CD4-positive, alpha-beta T cell treated with Interleukin-4 for 1 hour (primary cell): ENCODE measurements around the gene TRIM71.
A peak's percentile ranks its signal among the peaks of the same experiment; 100 is the strongest.
"Not testable (repeated sequence)": the region's sequence is repeated elsewhere in the genome, so short reads cannot be mapped to it uniquely, and the experiment has no call there.

Experiments
- DNase-seq, 2 donors: peaks; one replicate each; pipeline ENCODE4 v3.0.0-alpha.2; 2020 to 2022

Gene TRIM71

DNA sequence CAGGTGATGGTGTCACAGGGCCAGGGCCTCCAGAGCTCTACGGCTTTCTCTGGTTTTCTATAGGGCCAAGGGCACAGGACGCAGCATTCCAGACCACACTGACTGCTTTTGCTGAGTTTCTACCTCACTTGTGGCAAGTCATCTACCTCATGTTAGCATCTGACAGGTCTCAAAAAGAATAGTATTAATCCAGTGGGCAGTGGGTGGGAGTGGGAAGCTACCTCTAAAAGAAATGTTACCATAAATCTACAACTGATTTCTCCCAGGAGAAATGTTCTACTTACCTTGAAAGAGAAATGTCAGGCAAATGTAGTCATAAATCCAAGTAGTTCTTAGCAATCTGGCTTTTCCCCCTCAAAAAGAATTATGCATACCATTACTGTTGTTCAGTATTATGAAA, 77.9 kb downstream of the TRIM71 start:
- DNase-seq = no peak

DNA sequence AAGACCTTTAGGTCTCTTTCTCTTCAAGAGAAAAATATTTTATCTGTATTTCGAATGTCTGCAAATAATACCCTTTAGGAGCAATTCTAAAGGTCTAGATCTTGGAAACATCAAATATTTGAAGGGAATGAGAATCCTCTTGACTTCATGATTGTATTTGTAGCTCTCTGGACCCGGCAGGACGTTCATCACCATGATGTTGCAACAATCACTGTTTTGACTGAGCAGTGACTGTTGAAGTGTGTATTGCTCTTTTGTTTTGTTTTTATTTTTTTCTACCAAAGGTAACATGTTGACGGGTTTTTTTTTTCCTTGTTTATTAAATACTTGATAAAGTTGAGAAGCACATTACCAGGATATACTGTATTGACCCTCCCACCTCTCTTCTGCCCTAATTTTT, 78.3 kb downstream of the TRIM71 start:
- DNase-seq = no peak

DNA sequence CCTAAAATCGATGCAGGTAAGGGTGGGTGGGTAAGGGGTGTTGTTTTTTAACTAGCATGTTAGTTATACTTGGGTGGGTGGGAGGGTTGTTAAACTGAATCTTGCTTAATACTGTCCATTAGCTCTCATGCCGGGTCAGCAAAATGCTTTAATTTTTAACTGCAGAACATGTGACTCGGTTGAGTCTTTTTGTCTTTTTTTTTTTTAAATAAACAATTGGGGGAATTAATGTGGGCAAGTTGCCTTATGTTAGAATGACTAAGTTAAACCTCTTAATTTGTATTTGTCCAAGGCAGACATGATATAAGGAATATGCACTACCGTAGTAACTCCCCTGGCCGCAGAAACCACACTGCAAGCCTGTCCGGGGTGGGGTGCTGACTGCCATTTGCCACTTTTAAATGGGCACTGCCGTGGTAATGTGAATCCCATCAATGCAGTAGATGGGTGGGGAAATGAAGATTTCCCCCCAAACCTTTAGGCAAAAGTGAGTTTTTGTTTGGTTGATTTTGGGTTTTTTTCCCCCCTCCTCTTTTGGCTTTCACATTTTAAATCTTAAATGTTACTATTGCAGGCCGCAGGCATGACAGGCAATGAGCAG, 79.3 kb downstream of the TRIM71 start:
- DNase-seq = no peak

DNA sequence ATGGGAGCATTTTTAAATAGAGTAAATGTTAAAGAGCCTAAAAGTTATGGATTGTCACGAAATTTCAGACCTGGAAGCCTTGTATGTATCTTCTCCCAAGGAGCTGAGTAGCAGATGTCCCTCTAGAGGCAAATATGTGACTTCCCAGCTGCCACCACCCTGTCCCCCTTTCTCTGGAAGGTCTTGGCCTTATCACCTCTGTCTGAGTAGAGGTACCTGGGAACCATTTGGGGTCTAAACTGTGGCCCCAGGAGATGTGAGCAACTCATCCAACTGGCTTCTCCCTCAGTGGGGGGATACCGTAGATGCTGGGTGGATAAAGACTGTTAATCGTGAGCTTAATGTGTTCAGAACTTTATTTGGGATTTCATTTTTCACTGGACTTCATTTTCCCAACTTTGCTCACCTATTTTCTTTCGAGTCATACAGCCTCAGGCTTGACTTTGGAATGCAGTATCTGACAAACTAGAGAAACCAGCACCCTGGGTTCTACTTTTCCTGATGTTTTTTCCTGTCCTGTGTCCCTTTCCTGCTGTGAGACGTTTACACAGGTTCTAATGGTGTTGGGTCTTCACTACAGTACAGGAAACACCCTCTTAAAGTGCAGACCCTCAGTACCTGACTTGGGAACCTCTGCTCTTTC, 80.3 kb downstream of the TRIM71 start:
- no peak for DNase-seq

DNA sequence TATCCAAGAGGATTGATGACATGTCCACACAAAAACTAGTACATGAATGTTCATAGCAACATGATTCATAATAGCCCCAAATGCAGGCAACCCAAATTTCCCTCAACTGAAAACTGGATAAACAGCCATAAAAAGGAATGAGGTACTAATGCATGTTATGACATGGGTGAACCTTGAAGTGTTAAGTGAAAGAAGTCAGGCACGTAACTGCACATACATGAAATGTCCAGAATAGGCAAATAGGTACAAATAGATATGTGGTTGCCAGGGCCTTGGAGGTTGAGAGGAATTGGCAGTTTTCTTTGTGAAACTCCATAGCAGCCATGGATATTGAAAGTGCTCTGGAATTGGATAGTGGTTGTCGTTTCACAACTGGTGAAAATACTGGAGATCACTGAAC, 81.5 kb downstream of the TRIM71 start:
- no peak for DNase-seq

DNA sequence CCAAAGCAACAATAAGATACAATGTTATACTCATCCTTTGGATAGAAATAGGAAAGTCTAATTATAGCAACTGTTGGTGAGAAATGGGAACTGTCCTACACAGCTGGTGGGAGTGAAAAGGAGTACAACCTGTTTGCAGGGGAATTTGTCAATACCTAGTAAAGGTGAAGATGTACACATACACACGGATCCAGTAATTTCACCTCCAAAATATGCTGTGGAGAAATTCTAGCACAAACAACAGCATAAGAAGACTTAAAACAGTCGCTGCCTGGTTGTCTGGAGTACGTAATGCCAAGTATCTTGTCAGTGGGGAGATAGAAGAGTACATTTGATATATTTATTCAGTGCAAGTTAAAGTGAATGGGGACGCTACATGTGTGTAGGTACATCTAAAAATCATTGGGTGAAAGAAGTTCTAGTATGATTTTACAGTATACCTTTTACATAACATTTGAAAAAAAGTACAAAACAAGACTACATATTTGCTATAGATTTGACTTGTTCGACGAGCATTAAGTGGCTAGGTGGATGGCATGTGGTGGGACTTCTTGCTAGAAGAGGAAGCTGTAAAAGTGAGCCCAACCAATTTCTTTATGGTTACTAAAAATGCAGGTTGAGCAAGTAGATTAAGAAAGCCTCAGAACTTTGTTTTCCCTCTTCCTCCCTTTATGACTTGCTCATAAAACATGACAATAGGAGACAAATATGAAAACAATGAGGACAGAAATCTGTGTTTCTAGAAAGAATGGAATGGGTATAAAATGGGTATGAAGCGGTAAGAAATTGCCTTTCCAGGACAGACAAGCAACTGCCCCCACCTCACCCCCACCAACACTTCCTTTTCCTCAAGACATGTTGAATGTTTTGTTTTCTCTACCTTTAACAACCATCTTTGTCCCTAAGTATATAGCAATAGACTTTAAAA, 83.5 kb downstream of the TRIM71 start:
- DNase-seq = no peak

DNA sequence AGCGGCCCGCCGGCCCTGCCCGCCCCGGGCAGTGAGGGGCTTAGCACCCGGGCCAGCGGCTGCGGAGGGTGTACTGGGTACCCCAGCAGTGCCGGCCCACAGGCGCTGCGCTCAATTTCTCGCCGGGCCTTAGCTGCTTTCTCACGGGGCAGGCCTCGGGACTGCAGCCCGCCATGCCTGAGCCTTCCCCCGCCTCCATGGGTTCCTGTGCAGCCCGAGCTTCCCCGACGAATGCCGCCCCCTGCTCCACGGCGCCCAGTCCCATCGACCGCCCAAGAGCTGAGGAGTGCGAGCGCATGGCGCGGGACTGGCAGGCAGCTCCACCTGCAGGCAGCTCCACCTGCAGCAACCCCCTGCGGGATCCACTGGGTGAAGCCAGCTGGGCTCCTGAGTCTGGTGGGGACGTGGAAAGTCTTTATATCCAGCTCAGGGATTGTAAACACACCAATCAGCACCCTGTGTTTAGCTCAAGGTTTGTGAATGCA, 85.1 kb downstream of the TRIM71 start:
- DNase-seq = peak; percentile 20 to 29

DNA sequence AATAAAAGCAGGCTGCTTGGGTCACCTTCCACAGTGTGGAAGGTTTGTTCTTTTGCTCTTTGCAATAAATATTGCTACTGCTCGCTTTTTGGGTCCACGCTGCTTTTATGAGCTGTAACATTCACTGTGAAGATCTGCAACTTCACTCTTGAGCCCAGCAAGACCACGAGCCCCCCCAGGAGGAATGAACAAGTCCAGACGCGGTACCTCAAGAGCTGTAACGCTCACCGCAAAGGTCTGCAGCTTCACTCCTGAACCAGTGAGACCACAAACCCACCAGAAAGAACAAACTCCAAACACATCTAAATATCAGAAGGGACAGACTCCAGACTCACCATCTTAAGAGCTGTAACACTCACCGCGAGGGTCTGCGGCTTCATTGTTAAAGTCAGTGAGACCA, 86.2 kb downstream of the TRIM71 start:
- no peak for DNase-seq

DNA sequence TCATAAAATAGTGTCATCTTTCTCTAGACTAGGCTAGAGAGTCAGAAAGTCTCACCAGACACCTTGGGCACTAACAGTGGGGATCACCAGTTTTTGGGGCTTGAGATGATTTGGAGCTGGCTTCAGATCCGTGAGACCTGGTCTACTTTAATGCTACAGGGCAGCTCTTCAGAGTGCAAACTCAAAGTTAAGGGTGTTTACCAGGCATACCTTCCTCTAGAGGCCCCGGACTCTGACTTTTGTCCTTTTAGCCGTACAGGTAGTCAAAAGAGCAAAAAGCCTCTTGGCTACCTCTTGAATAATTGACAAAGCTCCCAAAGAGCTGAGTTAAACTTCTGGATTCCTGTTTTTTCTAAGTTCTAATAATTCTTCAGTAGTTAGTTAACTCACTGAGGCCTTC, 92.2 kb downstream of the TRIM71 start:
- DNase-seq = no peak

DNA sequence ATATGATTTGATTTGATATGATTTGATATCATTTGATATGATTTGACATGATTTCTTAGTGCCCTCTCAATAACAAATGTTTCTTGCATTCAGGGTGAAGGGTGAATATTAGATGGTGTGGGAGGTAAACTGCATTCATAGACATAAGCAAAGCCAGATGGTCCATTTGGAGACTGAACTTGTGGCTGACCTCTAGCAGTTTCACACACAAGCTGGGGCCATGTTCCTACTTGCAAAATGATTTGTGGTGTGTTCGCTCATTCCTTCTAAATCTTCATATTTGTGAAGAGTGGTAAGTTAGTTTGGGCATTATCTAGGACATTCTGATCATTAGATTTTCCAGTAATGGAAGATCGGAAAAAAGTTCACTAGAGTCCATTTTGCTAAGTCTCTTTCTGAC, 93.2 kb downstream of the TRIM71 start:
- DNase-seq = no peak

DNA sequence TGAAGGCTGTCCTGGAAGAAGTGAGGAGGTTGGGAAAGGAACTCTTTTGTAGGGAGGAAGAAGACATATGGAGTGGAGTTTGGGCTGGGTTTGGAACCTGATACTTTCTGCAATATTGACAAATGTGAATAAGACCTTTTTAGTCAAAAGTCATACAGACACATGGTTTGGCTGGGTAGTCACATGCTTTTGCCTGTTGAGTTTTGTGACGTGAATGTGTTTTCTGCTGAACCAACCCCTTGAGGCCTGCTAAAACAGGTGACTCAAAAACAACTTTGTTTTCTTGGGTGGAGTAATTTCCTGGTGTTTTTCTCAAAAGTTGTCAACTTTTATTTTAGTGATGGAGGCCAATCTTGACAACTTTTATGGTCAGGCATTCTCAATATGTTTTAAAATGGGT, 94.2 kb downstream of the TRIM71 start:
- DNase-seq = peak in 1 of 2 donors; percentile 23

DNA sequence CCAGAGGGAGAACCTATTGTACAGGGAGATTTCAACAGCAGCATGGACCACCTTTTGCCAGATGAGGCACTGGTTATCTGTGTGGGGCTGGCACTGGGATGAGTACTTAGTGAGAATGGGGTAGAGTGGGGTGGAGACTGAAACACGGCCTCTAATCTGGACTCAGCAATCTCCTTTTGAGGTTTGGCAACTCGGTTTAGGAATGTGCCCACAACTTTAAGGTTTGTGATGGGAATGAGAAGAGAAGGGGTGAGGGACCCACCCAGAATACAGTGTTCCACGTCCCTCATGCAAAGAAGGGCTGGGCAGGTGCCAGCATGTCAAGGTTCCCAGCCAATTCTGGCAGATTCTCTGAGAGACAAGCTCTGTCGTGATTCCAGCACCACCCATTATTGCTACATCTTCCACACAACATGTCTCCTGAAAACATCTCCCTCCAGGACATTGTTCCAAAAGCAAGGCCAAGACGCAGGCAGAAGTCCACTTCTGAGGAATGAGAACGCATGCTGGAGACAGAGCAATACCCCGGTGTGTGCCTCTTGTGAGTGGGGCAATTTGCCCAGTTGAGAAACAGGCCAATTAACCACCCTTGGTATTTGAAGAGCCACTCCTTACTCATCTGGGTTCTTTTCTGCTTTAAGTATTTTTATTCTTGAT, 96.1 kb downstream of the TRIM71 start:
- no peak for DNase-seq

DNA sequence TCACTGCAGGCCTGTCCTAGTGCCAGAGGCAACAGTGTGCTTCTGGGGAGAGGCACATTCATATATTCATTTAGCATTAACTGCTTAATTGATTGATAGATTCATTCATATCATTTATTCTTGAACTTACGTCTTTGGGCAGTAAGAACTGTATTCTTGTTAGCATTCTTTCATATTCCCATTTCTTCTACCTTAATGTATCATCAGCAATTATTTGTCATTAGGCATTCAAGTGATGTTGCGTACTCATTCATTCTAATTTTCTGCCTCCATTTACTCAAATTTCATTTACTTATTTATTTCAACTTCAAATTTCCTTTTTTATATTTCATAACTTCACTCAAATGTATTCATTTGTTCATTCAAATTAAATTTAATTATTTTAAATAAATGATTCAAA, 102.1 kb downstream of the TRIM71 start:
- no peak for DNase-seq

DNA sequence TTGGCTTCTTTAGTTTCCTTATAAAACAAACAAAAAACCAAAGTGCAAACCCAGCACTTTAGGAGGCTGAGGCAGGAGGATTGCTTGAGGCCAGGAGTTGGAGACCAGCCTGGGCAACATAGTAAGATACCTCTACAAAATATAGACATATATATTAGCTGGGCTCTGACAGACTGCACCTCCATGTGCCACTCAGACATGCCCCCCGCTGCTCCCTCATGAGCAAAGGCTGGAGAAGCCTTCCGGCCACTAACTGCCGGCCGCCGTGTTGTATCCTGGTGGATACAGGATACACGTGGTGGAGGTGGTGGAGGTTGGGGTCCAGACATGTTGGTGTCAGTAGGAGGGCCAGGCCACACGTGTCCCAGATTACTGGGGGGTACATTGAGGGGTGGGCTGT, 104.3 kb downstream of the TRIM71 start:
- no peak for DNase-seq

DNA sequence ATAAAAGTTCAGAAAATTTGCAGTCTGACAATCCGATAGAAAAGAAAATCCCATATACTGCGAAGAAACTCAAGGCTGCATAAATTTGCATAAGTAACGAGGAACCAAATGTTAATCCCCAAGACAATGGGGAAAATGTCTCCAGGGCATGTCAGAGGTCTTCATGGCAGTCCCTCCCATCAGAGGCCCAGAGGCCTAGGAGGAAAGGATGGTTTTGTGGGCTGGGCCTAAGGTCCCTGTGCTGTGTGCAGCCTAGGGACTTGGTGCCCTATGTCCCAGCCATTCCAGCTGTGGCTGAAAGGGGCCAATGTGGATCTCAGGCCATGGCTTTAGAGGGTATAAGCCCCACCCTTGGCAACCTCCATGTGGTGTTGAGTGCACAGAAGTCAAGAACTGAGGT, 112.4 kb downstream of the TRIM71 start:
- no peak for DNase-seq

DNA sequence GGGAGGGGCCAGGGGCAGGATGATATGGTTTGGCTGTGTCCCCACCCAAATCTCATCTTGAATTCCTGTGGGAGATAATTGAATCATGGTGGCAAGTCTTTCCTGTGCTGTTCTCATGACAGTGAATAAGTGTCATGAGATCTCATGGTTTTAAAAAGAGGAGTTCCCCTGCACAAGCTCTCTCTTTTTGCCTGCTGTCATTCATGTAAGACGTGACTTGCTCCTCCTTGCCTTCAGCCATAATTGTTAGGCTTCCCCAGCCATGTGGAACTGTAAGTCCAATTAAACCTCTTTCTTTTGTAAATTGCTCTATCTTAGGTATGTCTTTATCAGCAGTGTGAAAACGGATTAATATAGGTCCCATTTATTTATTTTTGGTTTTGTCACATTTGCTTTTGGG, 113.5 kb downstream of the TRIM71 start:
- DNase-seq = not testable (repeated sequence)

DNA sequence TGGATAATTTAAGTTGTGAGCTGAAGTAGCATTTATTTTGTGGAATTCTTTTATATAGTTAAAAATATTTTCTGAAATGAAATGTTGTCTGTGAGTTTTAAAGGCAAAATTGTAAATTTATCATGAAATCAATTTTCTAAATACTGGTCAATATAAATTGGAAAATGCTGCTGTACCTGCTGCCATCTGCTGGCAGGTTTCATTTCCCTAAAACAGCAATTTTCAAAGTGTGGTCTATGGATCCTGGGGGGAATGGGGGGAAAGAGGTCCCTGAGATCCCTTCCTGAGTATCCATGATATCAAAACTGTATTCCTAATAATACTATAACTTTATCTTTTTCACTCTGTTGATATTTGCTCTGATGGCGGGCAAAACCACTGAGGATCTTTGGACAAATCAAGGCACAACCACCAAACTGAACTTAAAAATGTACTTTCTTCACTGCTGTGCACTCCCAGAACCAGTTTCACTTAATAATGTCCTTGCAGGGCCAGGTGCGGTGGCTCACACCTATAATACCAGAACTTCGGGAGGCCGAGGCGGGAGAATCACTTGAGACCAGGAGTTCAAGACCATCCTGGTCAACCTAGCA, 116.4 kb downstream of the TRIM71 start:
- no peak for DNase-seq

DNA sequence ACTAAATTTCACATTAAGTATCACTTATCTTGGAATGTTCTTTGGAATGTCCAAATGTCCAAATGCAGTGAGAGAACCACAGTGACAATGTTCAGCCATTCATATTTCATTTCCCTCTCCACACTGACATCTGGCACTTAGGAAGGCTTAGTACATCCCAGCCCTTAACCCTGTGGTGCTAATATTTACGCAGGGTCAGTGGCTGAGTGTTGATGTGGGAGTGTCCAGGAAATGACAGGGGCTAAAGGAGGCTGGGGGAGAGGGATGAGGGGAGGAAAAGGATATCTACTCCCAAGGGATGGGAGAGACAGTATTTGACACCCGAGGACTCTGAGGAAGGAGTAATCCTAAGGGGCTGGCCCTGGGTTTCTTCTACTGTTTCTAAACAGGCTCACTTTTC, 119.5 kb downstream of the TRIM71 start:
- DNase-seq = no peak

DNA sequence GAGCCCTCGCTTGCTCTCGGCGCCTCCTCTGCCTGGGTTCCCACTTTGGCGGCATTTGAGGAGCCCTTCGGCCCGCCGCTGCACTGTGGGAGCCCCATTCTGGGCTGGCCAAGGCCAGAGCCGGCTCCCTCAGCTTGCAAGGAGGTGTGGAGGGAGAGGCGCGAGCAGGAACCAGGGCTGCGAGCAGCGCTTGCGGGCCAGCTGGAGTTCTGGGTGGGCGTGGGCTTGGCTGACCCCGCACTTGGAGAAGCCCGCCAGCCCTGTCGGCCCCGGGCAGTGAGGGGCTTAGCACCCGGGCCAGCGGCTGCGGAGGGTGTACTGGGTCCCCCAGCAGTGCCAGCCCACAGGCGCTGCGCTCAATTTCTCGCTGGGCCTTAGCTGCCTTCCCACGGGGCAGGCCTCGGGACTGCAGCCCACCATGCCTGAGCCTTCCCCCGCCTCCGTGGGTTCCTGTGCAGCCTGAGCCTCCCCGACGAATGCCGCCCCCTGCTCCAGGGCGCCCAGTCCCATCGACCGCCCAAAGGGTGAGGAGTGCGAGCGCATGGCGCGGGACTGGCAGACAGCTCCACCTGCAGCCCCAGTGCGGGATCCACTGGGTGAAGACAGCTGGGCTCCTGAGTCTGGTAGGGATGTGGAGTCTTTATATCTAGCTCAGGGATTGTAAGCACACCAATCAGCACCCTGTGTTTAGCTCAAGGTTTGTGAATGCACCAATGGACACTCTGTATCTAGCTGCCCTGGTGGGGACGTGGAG, 121.9 kb downstream of the TRIM71 start:
- DNase-seq = not testable (repeated sequence)

DNA sequence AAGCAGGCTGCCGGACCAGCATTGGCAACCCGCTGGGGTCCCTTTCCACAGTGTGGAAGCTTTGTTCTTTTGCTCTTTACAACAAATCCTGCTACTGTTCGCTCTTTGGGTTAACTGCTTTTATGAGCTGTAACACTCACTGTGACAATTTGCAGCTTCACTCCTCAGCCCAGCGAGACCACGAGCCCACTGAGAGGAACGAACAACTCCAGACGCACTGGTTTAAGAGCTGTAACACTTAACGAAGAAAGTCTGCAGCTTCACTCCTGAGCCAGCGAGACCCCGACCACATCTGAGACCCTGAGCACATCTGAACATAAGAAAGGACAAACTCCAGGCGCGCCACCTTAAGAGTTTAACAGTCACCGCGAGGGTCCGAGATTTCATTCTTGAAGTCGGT, 122.9 kb downstream of the TRIM71 start:
- DNase-seq = no peak

DNA sequence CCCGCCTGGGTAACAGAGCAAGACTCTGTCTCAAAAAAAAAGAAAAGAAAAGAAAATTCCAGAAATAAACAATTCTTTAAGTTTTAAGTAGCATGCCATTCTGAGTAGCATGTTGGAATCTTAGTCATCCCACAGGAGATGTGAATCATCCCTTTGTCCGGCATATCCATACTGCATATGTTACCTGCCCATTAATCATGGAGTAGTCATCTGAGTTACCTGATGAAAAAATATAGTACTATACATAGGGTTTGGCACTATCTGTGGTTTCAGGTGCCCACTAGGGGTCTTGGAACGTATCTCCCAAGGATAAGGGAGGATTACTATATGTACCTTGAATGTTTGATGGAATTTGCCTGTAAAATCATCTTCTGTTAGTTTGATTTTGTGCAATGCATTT, 127.3 kb downstream of the TRIM71 start:
- DNase-seq = no peak

DNA sequence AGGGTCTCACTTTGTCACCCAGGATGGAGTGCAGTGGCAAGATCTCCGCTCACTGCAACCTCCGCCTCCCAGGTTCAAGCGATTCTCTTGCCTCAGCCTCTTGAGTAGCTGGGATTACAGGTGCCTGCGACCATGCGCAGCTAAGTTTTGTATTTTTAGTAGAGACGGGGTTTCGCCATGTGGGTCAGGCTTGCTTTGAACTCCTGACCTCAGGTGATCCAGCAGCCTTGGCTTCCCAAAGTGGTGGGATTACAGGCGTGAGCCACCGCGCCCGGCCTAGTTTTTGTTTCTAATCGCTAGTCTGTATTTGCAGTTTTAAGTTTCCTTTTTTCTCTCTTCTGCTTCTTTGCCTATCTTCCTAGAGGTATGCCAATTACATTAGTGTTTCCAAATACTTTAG, 127.8 kb downstream of the TRIM71 start:
- not testable (repeated sequence) for DNase-seq
